Uterus (tissue), 4 donors: ENCODE measurements around the gene VIPR1. TPM values are rescaled to one million over a fixed set of nuclear protein-coding genes. Genes with fewer than 3 reads are reported as not detected.

Source experiments
- DNase-seq, 2 donors: peaks; one replicate each; pipeline ENCODE4 v3.0.0-alpha.2; 2019 to 2020
- H3K27ac ChIP-seq, 2 donors: fragments of 200-600 bp; sonication (generic); 1 replicate in 1 of 2; 2 replicates in 1 of 2; pipeline ENCODE4 v1.5.1; 2016 to 2018
- H3K27me3 ChIP-seq, 2 donors: fragments of 200-600 bp; sonication (generic); one replicate each; pipeline ENCODE4 v1.5.1; 2018 to 2019; ENCODE audit warnings: control low read depth in 1 of 2
- H3K36me3 ChIP-seq, 2 donors: fragments of 200-600 bp; sonication (generic); one replicate each; pipeline ENCODE4 v1.5.1; 2019; ENCODE audit warnings: control low read depth in 1 of 2
- H3K4me1 ChIP-seq, 2 donors: fragments of 200-600 bp; sonication (generic); one replicate each; pipeline ENCODE4 v1.5.1; 2018 to 2019; ENCODE audit warnings: control low read depth in 1 of 2
- H3K4me3 ChIP-seq, 2 donors: fragments of 200-600 bp; sonication (generic); 1 replicate in 1 of 2; 2 replicates in 1 of 2; pipeline ENCODE4 v1.5.1; 2018 to 2019; ENCODE audit warnings: mild to moderate bottlenecking in 1 of 2
- H3K9me3 ChIP-seq, 2 donors: fragments of 200-600 bp; sonication (generic); one replicate each; pipeline ENCODE4 v1.5.1; 2019; ENCODE audit warnings: control low read depth in 1 of 2
- CTCF ChIP-seq, 4 experiments: fragments of 200-600 bp in 2 of 4; fragments of 450-650 bp in 2 of 4; sonication (generic) in 2 of 4; IDR thresholded peaks; one replicate each; pipeline ENCODE4 v1.5.1; 2016 to 2019; ENCODE audit warnings: antibody characterized with exemption in 4 of 4, mild to moderate bottlenecking in 2 of 4, moderate library complexity in 1 of 4
- POLR2A ChIP-seq, 2 donors: fragments of 450-650 bp; IDR thresholded peaks; one replicate each; pipeline ENCODE4 v1.6.1; 2016; ENCODE audit warnings: antibody characterized with exemption in 2 of 2, mild to moderate bottlenecking in 1 of 2, moderate library complexity in 1 of 2
- intact Hi-C: fragments of 100-400 bp; cut with DNase I; formaldehyde crosslinking; loops from one replicate; pipeline ENCODE4 v1.15.1; 2023; ENCODE audit warnings: low total_unique reads
- small RNA-seq: library from RNA; depleted of rRNA; stranded (forward); fragments of <200 nt; gene quantifications from one replicate; pipeline ENCODE3, GENCODE V24; 2016
- total RNA-seq, 4 donors: library from RNA; depleted of rRNA in 3 of 4; stranded (reverse); fragments of >200 nt in 3 of 4; gene quantifications; one replicate each; pipeline versions ENCODE4 v1.1.0 to v1.2.4, GENCODE V29; 2014 to 2023
- donor health status: DM: yes; HTN: yes; CAD: no.

VIPR1 gene
- total RNA-seq, 4 donors from 2014 or later, result 0.26 to 1.5 (median 0.99) TPM

- Histone ChIP-seq H3K27me3 (no peaks in the 10 kb centered on the region), H3K36me3 (no peaks in the 10 kb centered on the region), H3K4me1 (peaks cover 0 to 3% of the 10 kb centered on the region in 2 donors), H3K27ac (peak overlapping the region; percentile 91 to 94), H3K9me3 (no peaks in the 10 kb centered on the region), H3K4me3 (peak overlapping the region; percentile 71 to 85)
- intact Hi-C loops, result no loop called here
- DNase-seq, result no peak
- TF ChIP-seq POLR2A (IDR thresholded peaks at IDR 0.05) (no peak), CTCF (IDR thresholded peaks at IDR 0.05) (no peak)
Observed at GRCh38 chr3:42581400-42581708, 78.9 kb downstream of the VIPR1 start.

- peak in 2 of 4 experiments; percentile 12 to 14 for TF ChIP-seq CTCF (IDR thresholded peaks at IDR 0.05)
- TF ChIP-seq POLR2A (IDR thresholded peaks at IDR 0.05), result peak; percentile 87 to 91
- Histone ChIP-seq H3K27ac (peak within 1 kb of the TSS; percentile 91 to 94), H3K4me1 (peaks cover 0 to 3% of the 10 kb centered on the region in 2 donors), H3K9me3 (no peaks in the 10 kb centered on the region), H3K36me3 (no peaks in the 10 kb centered on the region), H3K4me3 (peak within 1 kb of the TSS; percentile 71 to 85), H3K27me3 (no peaks in the 10 kb centered on the region)
- intact Hi-C loops, result no loop called here
- peak; percentile 92 to 95 for DNase-seq
Observed at GRCh38 chr3:42581709-42582473, 79.4 kb downstream of the VIPR1 start, which contains the start of gene SEC22C. Gene SEC22C (minus strand): TSS chr3:42581967. CDS start chr3:42569046, 12,921 bp downstream.

- Histone ChIP-seq H3K36me3 (no peaks in the 10 kb centered on the region), H3K9me3 (no peaks in the 10 kb centered on the region), H3K4me3 (peak overlapping the region; percentile 71 to 85), H3K4me1 (peaks cover 0 to 3% of the 10 kb centered on the region in 2 donors), H3K27me3 (no peaks in the 10 kb centered on the region), H3K27ac (peak overlapping the region; percentile 91 to 94)
- TF ChIP-seq POLR2A (IDR thresholded peaks at IDR 0.05) (no peak), CTCF (IDR thresholded peaks at IDR 0.05) (no peak)
- intact Hi-C loops, result no loop called here
- DNase-seq, result no peak
Observed at GRCh38 chr3:42582474-42583070, 80.1 kb downstream of the VIPR1 start.

Small RNAs within 50 kb of the gene (small RNA-seq; reads per million reads assigned to genes)
- gene AC092047.1, result not detected

Other genes with a start within 250 kb of the VIPR1 start
- gene CCK, start 236.5 kb upstream of the VIPR1 start, total RNA-seq, result not detected
- not detected for gene LYZL4, start 92.0 kb upstream of the VIPR1 start, total RNA-seq
- gene SEC22C, start 79.3 kb downstream of the VIPR1 start, total RNA-seq, result 10 to 100 TPM; 49.7 to 82.6 (median 66.0) TPM
- 10 to 100 TPM in 3 of 4 donors, 1 to 10 TPM in 1; 7.4 to 20.0 (median 15.7) TPM for gene SS18L2, start 88.2 kb downstream of the VIPR1 start, total RNA-seq
- 100 to 1,000 TPM; 119 to 361 (median 164) TPM for gene NKTR, start 98.0 kb downstream of the VIPR1 start, total RNA-seq
- gene ZBTB47, start 151.1 kb downstream of the VIPR1 start, total RNA-seq, result 10 to 100 TPM; 29.1 to 44.7 (median 32.1) TPM
- gene KLHL40, start 182.9 kb downstream of the VIPR1 start, total RNA-seq, result not detected
- 1 to 10 TPM in 1 of 4 donors, under 1 TPM in 1, not detected in 2; 0.62 to 1.3 TPM for gene HHATL, start 200.2 kb downstream of the VIPR1 start, total RNA-seq